Neural progenitor cell (in vitro differentiated cells): Measurements from ENCODE around the gene PODXL2. TPM values are rescaled to one million over a fixed set of nuclear protein-coding genes. Genes with fewer than 3 reads are reported as not detected.

Experiments used
- DNase-seq: peaks from one replicate; pipeline ENCODE4 v3.0.0-alpha.2; 2016; ENCODE audit warnings: low spot score
- H2AFZ ChIP-seq: fragments of 200-600 bp; sonication (generic); replicated peaks from 2 replicates; pipeline ENCODE4 v1.6.1; 2016; ENCODE audit warnings: antibody characterized with exemption
- H3F3A ChIP-seq: fragments of 200-600 bp; sonication (generic); 2 replicates; pipeline ENCODE4 v1.6.1; 2016; ENCODE audit warnings: antibody characterized with exemption, low read depth
- H3K27ac ChIP-seq: fragments of 200-600 bp; sonication (generic); 2 replicates; pipeline ENCODE4 v1.5.1; 2016; ENCODE audit warnings: mild to moderate bottlenecking
- H3K27me3 ChIP-seq: fragments of 200-600 bp; sonication (generic); 2 replicates; pipeline ENCODE4 v1.6.1; 2016; ENCODE audit warnings: mild to moderate bottlenecking, moderate library complexity
- H3K36me3 ChIP-seq: fragments of 200-600 bp; sonication (generic); 2 replicates; pipeline ENCODE4 v1.5.1; 2016
- H3K4me1 ChIP-seq: fragments of 200-600 bp; sonication (generic); 2 replicates; pipeline ENCODE4 v1.6.1; 2016; ENCODE audit warnings: mixed run types
- H3K4me2 ChIP-seq: fragments of 200-600 bp; sonication (generic); 2 replicates; pipeline ENCODE4 v1.6.1; 2016
- H3K4me3 ChIP-seq: fragments of 200-600 bp; sonication (generic); 2 replicates; pipeline ENCODE4 v1.5.1; 2016
- H3K79me2 ChIP-seq: fragments of 200-600 bp; sonication (generic); 2 replicates; pipeline ENCODE4 v1.6.1; 2016; ENCODE audit warnings: low read depth
- H3K9ac ChIP-seq: fragments of 200-600 bp; sonication (generic); 2 replicates; pipeline ENCODE4 v1.6.1; 2016
- H3K9me3 ChIP-seq: fragments of 200-600 bp; sonication (generic); 2 replicates; pipeline ENCODE4 v1.5.1; 2016; ENCODE audit warnings: low read depth
- H4K20me1 ChIP-seq: fragments of 200-600 bp; sonication (generic); 2 replicates; pipeline ENCODE4 v1.6.1; 2016; ENCODE audit warnings: low read depth
- H3K27ac Mint-ChIP-seq: 3 replicates; pipeline ENCODE4 v1.8.0; 2021; ENCODE audit warnings: mixed read lengths
- H3K27me3 Mint-ChIP-seq: 2 replicates; pipeline ENCODE4 v1.8.0; 2022; ENCODE audit warnings: low read depth, mild to moderate bottlenecking, inconsistent platforms, moderate library complexity, mixed read lengths; ENCODE audit not compliant: insufficient read depth
- H3K36me3 Mint-ChIP-seq: 3 replicates; pipeline ENCODE4 v1.8.0; 2021; ENCODE audit warnings: mixed read lengths
- H3K4me1 Mint-ChIP-seq: 3 replicates; pipeline ENCODE4 v1.8.0; 2021; ENCODE audit warnings: mixed read lengths
- H3K4me3 Mint-ChIP-seq: 3 replicates; pipeline ENCODE4 v1.8.0; 2021; ENCODE audit warnings: mild to moderate bottlenecking, moderate library complexity, mixed read lengths
- H3K9me3 Mint-ChIP-seq: 3 replicates; pipeline ENCODE4 v1.8.0; 2020; ENCODE audit warnings: mixed read lengths
- CTCF ChIP-seq: fragments of 200-600 bp; sonication (generic); IDR thresholded peaks from 2 replicates; pipeline ENCODE4 v1.5.1; 2017; ENCODE audit warnings: antibody characterized with exemption, mild to moderate bottlenecking
- EZH2 ChIP-seq: fragments of 200-600 bp; sonication (generic); IDR thresholded peaks from 2 replicates; pipeline ENCODE4 v1.6.1; 2017; ENCODE audit warnings: antibody characterized with exemption, mild to moderate bottlenecking, moderate library complexity
- EZH2phosphoT487 ChIP-seq: fragments of 200-600 bp; sonication (generic); IDR thresholded peaks from 2 replicates; pipeline ENCODE4 v1.6.1; 2017; ENCODE audit warnings: antibody characterized with exemption
- total RNA-seq: library from RNA; depleted of rRNA; stranded (reverse); fragments of >200 nt; gene quantifications from 2 replicates; pipeline ENCODE4 v1.2.3, GENCODE V29; 2015; ENCODE audit warnings: low replicate concordance

The PODXL2 gene
- total RNA-seq, 1 donor from 2014 or later, result 18.4 TPM

DNA sequence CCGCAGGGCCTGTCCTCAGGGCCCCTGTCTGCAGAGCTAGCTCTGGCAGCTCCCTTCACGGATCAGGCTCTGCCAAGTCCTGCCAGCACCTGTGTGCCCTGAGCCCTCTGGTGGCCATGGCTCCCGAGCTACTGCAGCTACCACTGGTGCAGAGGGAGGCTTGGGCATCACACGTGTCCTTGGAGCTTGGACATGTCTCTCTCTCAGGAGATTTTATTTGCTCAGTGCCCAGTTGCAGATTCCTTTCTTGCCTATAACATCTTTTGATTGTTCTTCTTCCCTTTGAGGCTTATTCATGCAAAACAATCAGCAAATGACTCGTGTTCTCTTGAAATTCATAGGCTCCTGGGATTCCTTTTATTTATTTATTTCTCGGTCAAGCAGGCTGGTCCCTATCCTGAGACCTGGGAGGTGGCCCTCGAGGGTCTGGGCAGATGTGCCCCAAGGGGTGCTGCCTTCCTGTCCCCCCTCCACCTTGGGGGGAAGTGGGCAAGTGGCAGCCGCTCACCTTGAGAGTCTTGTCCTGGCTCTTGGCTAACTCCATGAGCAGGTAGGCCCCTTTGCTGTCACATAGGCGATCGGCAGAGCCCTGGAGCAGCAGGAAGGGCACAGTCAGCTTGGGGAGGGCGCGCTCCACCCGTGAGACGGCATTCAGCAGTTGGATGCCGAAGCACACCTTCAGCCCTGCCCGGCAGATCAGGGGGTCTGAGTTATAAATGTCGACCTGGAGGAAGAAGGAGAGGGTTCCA is 65.7 kb downstream of the PODXL2 start:
- Histone ChIP-seq H3K9ac (no peak overlapping the region), H3K27ac (no peak overlapping the region), H3F3A (peaks cover under 1% of the 10 kb centered on the region), H3K4me3 (no peak overlapping the region), H3K79me2 (no peaks in the 10 kb centered on the region), H3K4me1 (peaks cover 11% of the 10 kb centered on the region), H3K4me2 (no peak overlapping the region), H4K20me1 (no peaks in the 10 kb centered on the region), H2AFZ (no peak overlapping the region), H3K9me3 (no peaks in the 10 kb centered on the region), H3K27me3 (no peaks in the 10 kb centered on the region), H3K36me3 (no peaks in the 10 kb centered on the region)
- TF ChIP-seq CTCF, result peak; percentile 37
- TF ChIP-seq EZH2phosphoT487, result no peak
- no peak for TF ChIP-seq EZH2
- Mint-ChIP-seq H3K9me3 (no peaks in the 10 kb centered on the region), H3K4me1 (peaks cover 23% of the 10 kb centered on the region), H3K4me3 (no peak overlapping the region), H3K36me3 (no peaks in the 10 kb centered on the region), H3K27me3 (peaks cover 11% of the 10 kb centered on the region), H3K27ac (peak overlapping the region; percentile 46)
- DNase-seq, result peak; percentile 51

GRCh38 chr3:127697551-127698240 is 68.7 kb downstream of the PODXL2 start:
- peaks cover 18% of the 10 kb centered on the region for H3K4me1 Mint-ChIP-seq
- Histone ChIP-seq H2AFZ (peak overlapping the region; percentile 46), H3K4me1 (peaks cover 6% of the 10 kb centered on the region), H3K9ac (no peak overlapping the region), H3K9me3 (no peaks in the 10 kb centered on the region), H3K27me3 (no peaks in the 10 kb centered on the region), H3K36me3 (no peaks in the 10 kb centered on the region), H3K79me2 (no peaks in the 10 kb centered on the region), H3K27ac (no peak overlapping the region), H4K20me1 (no peaks in the 10 kb centered on the region), H3F3A (no peaks in the 10 kb centered on the region), H3K4me3 (no peak overlapping the region), H3K4me2 (peak overlapping the region; percentile 12)
- peak; percentile 80 for DNase-seq
- TF ChIP-seq EZH2phosphoT487 (no peak), EZH2 (no peak), CTCF (no peak)
- H3K36me3 Mint-ChIP-seq, result no peaks in the 10 kb centered on the region
- peak overlapping the region; percentile 60 for H3K4me3 Mint-ChIP-seq
- peak overlapping the region; percentile 96 for H3K27ac Mint-ChIP-seq
- H3K9me3 Mint-ChIP-seq, result no peaks in the 10 kb centered on the region
- H3K27me3 Mint-ChIP-seq, result peaks cover 11% of the 10 kb centered on the region

DNA sequence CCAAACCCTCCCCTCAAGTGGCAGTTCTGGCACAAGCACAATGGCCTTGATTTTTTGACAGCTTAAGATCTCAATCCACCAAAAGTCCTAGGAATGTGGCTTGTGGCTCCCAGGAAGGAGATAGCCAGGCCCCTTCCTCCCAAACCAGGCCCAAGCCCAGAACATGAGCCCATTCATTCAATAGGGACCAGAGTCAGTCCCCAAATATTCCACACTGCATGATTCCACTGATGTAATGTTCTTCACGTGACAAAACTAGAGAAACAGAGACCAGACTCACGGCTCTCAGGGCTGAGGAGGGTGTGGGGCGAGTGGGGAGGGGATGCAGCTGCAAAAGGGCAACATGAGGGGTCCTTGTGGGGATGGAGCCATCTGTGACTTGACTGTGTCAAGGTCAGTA is 69.3 kb downstream of the PODXL2 start:
- Mint-ChIP-seq H3K4me1 (peaks cover 18% of the 10 kb centered on the region), H3K9me3 (peaks cover 4% of the 10 kb centered on the region), H3K36me3 (no peaks in the 10 kb centered on the region), H3K4me3 (no peak overlapping the region), H3K27me3 (peaks cover 9% of the 10 kb centered on the region), H3K27ac (peak overlapping the region; percentile 66)
- no peaks in the 10 kb centered on the region for H3F3A ChIP-seq
- no peak overlapping the region for H3K4me2 ChIP-seq
- H3K9me3 ChIP-seq, result no peaks in the 10 kb centered on the region
- no peaks in the 10 kb centered on the region for H4K20me1 ChIP-seq
- no peak overlapping the region for H3K27ac ChIP-seq
- no peaks in the 10 kb centered on the region for H3K36me3 ChIP-seq
- H3K9ac ChIP-seq, result no peak overlapping the region
- H3K4me1 ChIP-seq, result peaks cover 6% of the 10 kb centered on the region
- no peak for DNase-seq
- H2AFZ ChIP-seq, result no peak overlapping the region
- H3K27me3 ChIP-seq, result no peaks in the 10 kb centered on the region
- H3K4me3 ChIP-seq, result no peak overlapping the region
- H3K79me2 ChIP-seq, result no peaks in the 10 kb centered on the region
- TF ChIP-seq EZH2phosphoT487, result no peak
- no peak for TF ChIP-seq CTCF
- no peak for TF ChIP-seq EZH2
